ENCODE results near the gene RUNX2.

Gene RUNX2

GRCh38 chr6:45592991-45593390 lies 264.9 kb downstream of the RUNX2 start:
- TF ChIP-seq FOXM1 (IDR thresholded peaks at IDR 0.05; ENCODE audit: borderline replicate concordance, low read depth), result no peak
- TF ChIP-seq CEBPB (IDR thresholded peaks at IDR 0.05), result no peak
- TF ChIP-seq NFIC (IDR thresholded peaks at IDR 0.05), result no peak
- TF ChIP-seq TCF12 (IDR thresholded peaks at IDR 0.05; ENCODE audit: low read depth), result no peak
- TF ChIP-seq YY1 (IDR thresholded peaks at IDR 0.05; ENCODE audit: low read depth), result no peak
- TF ChIP-seq TEAD4 (IDR thresholded peaks at IDR 0.05), result no peak
- no peak for TF ChIP-seq USF1 (IDR thresholded peaks at IDR 0.05)
- TF ChIP-seq EGR1 (IDR thresholded peaks at IDR 0.05), result no peak
- TF ChIP-seq REST (IDR thresholded peaks at IDR 0.05; ENCODE audit: low read depth), result no peak
- no peak for TF ChIP-seq CREB1 (IDR thresholded peaks at IDR 0.05; ENCODE audit: low read depth)
- no peak for TF ChIP-seq ZBTB7A (IDR thresholded peaks at IDR 0.05; ENCODE audit: low read depth)
- TF ChIP-seq TAF1 (IDR thresholded peaks at IDR 0.05; ENCODE audit: low read depth), result no peak
- no peak for TF ChIP-seq RAD21 (IDR thresholded peaks at IDR 0.05; ENCODE audit: low read depth)
- TF ChIP-seq EP300 (IDR thresholded peaks at IDR 0.05; ENCODE audit: borderline replicate concordance), result no peak
- TF ChIP-seq MAX (IDR thresholded peaks at IDR 0.05), result no peak

GRCh38 chr6:45595010-45595851 lies 267.1 kb downstream of the RUNX2 start:
- TF ChIP-seq TEAD4 (IDR thresholded peaks at IDR 0.05) (no peak), TAF1 (IDR thresholded peaks at IDR 0.05; ENCODE audit: low read depth) (no peak), MAX (IDR thresholded peaks at IDR 0.05) (no peak), RAD21 (IDR thresholded peaks at IDR 0.05; ENCODE audit: low read depth) (no peak), ZBTB7A (IDR thresholded peaks at IDR 0.05; ENCODE audit: low read depth) (no peak), EGR1 (IDR thresholded peaks at IDR 0.05) (no peak), EP300 (IDR thresholded peaks at IDR 0.05; ENCODE audit: borderline replicate concordance) (no peak), CEBPB (IDR thresholded peaks at IDR 0.05) (no peak), USF1 (IDR thresholded peaks at IDR 0.05) (no peak)

GRCh38 chr6:45597424-45597823 lies 269.3 kb downstream of the RUNX2 start:
- TF ChIP-seq MAX (IDR thresholded peaks at IDR 0.05), result no peak
- TF ChIP-seq REST (IDR thresholded peaks at IDR 0.05; ENCODE audit: low read depth), result no peak
- TF ChIP-seq ZBTB7A (IDR thresholded peaks at IDR 0.05; ENCODE audit: low read depth), result no peak
- TF ChIP-seq TCF12 (IDR thresholded peaks at IDR 0.05; ENCODE audit: low read depth), result no peak
- no peak for TF ChIP-seq RAD21 (IDR thresholded peaks at IDR 0.05; ENCODE audit: low read depth)
- no peak for TF ChIP-seq CEBPB (IDR thresholded peaks at IDR 0.05)
- TF ChIP-seq CREB1 (IDR thresholded peaks at IDR 0.05; ENCODE audit: low read depth), result no peak

GRCh38 chr6:45599053-45599452 lies 270.9 kb downstream of the RUNX2 start:
- TF ChIP-seq CREB1 (IDR thresholded peaks at IDR 0.05; ENCODE audit: low read depth) (no peak), RAD21 (IDR thresholded peaks at IDR 0.05; ENCODE audit: low read depth) (no peak), NFIC (IDR thresholded peaks at IDR 0.05) (no peak), ZBTB7A (IDR thresholded peaks at IDR 0.05; ENCODE audit: low read depth) (no peak), REST (IDR thresholded peaks at IDR 0.05; ENCODE audit: low read depth) (no peak), EGR1 (IDR thresholded peaks at IDR 0.05) (no peak), CEBPB (IDR thresholded peaks at IDR 0.05) (no peak), TAF1 (IDR thresholded peaks at IDR 0.05; ENCODE audit: low read depth) (no peak), FOXM1 (IDR thresholded peaks at IDR 0.05; ENCODE audit: borderline replicate concordance, low read depth) (no peak), EP300 (IDR thresholded peaks at IDR 0.05; ENCODE audit: borderline replicate concordance) (no peak), MAX (IDR thresholded peaks at IDR 0.05) (no peak), TCF12 (IDR thresholded peaks at IDR 0.05; ENCODE audit: low read depth) (no peak)
